H1 (cell line): ENCODE data around the gene ZBTB16. TPM values are rescaled to one million over a fixed set of nuclear protein-coding genes. Genes with fewer than 3 reads are reported as not detected.

Experiments used
- CTCF ChIA-PET: fragments of 300-600 bp; sonication (Branson Sonifier 250); formaldehyde crosslinking; loops from one replicate; lab custom pipeline; 2021; ENCODE audit not compliant: partially characterized antibody; lab: Charles Lee
- POLR2A ChIA-PET: fragments of 300-600 bp; sonication (Branson Sonifier 250); formaldehyde crosslinking; loops from one replicate; lab custom pipeline; 2021; ENCODE audit warnings: inconsistent platforms; ENCODE audit not compliant: partially characterized antibody; lab: Charles Lee
- DNase-seq, 2 experiments: peaks; one replicate each; pipeline versions ENCODE4 v3.0.0 to v3.0.0-alpha.2; 2010 to 2022; ENCODE audit warnings: low spot score in 2 of 2, low read depth in 1 of 2, mixed read lengths in 1 of 2
- FAIRE-seq: peaks from 2 replicates; lab custom pipeline; 2011; peaks lifted over from hg19 to GRCh38; lab: Jason Lieb, UNC
- H2AFZ ChIP-seq: 2 replicates; pipeline ENCODE4 v1.8.1; 2012; ENCODE audit warnings: low read length, inconsistent platforms
- H2AK5ac ChIP-seq: 2 replicates; pipeline ENCODE4 v1.6.1; 2013; ENCODE audit warnings: low read depth, low read length
- H2BK120ac ChIP-seq: replicated peaks from 2 replicates; pipeline ENCODE3; 2013; ENCODE audit warnings: low read depth, low read length, inconsistent platforms
- H2BK12ac ChIP-seq: 2 replicates; pipeline ENCODE4 v1.6.1; 2013; ENCODE audit warnings: low read depth, low read length
- H2BK15ac ChIP-seq: 2 replicates; pipeline ENCODE4 v1.6.1; 2013; ENCODE audit warnings: low read length
- H2BK20ac ChIP-seq: 2 replicates; pipeline ENCODE4 v1.6.1; 2013; ENCODE audit warnings: low read length
- H2BK5ac ChIP-seq: 2 replicates; pipeline ENCODE4 v1.6.1; 2013; ENCODE audit warnings: low read depth, low read length
- H3K14ac ChIP-seq: 2 replicates; pipeline ENCODE4 v1.6.1; 2013; ENCODE audit warnings: inconsistent platforms; ENCODE audit not compliant: insufficient read length
- H3K18ac ChIP-seq: 2 replicates; pipeline ENCODE4 v1.6.1; 2013; ENCODE audit warnings: low read length; ENCODE audit errors: extremely low read depth
- H3K23ac ChIP-seq: 2 replicates; pipeline ENCODE4 v1.6.1; 2013; ENCODE audit warnings: inconsistent platforms; ENCODE audit not compliant: insufficient read length
- H3K23me2 ChIP-seq: 2 replicates; pipeline ENCODE4 v1.6.1; 2013; ENCODE audit warnings: low read depth, low read length
- H3K27ac ChIP-seq: 2 replicates; pipeline ENCODE4 v1.6.1; 2011; ENCODE audit warnings: low read depth, low read length, inconsistent platforms
- H3K27me3 ChIP-seq, 4 experiments: replicated peaks in 1 of 4; 1 replicate in 1 of 4; 2 replicates in 3 of 4; pipeline versions ENCODE4 v1.6.1 to v1.8.1; 2011 to 2013; ENCODE audit warnings: low read length in 3 of 4, mild to moderate bottlenecking in 3 of 4, inconsistent platforms in 2 of 4, mixed read lengths in 2 of 4, moderate library complexity in 1 of 4; ENCODE audit not compliant: control insufficient read depth in 3 of 4, insufficient read depth in 3 of 4; ENCODE audit errors: extremely low read depth in 1 of 4
- H3K36me3 ChIP-seq, 4 experiments: 2 replicates each; pipeline versions ENCODE4 v1.6.1 to v1.8.1; 2011 to 2013; ENCODE audit warnings: mild to moderate bottlenecking in 4 of 4, low read length in 3 of 4, moderate library complexity in 2 of 4, control low read depth in 1 of 4, inconsistent platforms in 1 of 4; ENCODE audit not compliant: insufficient read depth in 4 of 4, control insufficient read depth in 2 of 4
- H3K4ac ChIP-seq: replicated peaks from 2 replicates; pipeline ENCODE3; 2013; ENCODE audit warnings: low read length, low read depth, mixed read lengths, inconsistent platforms; ENCODE audit not compliant: insufficient read length
- H3K4me1 ChIP-seq, 4 experiments: replicated peaks in 1 of 4; 1 replicate in 1 of 4; 2 replicates in 3 of 4; pipeline versions ENCODE4 v1.6.1 to v1.8.1; 2011 to 2013; ENCODE audit warnings: low read length in 3 of 4, inconsistent platforms in 2 of 4, mixed read lengths in 1 of 4; ENCODE audit not compliant: insufficient read depth in 4 of 4, control insufficient read depth in 3 of 4
- H3K4me2 ChIP-seq, 2 experiments: 2 replicates each; pipeline versions ENCODE4 v1.6.1 to v1.8.1; 2011 to 2013; ENCODE audit warnings: low read depth in 2 of 2, low read length in 2 of 2, control low read depth in 1 of 2, inconsistent platforms in 1 of 2, mild to moderate bottlenecking in 1 of 2; ENCODE audit not compliant: insufficient read depth in 1 of 2
- H3K4me3 ChIP-seq, 4 experiments: fragments of 200-600, 300-600 bp in 1 of 4; sonication (generic), shearing (Covaris generic), sonication (Bioruptor Twin) in 1 of 4; 2 replicates each; pipeline versions ENCODE4 v1.5.1 to v1.8.1; 2011 to 2016; ENCODE audit warnings: low read length in 4 of 4, low read depth in 3 of 4, control low read depth in 2 of 4, inconsistent platforms in 2 of 4, mild to moderate bottlenecking in 2 of 4, mixed read lengths in 1 of 4, moderate library complexity in 1 of 4; ENCODE audit not compliant: insufficient read depth in 2 of 4; ENCODE audit errors: extremely low read depth in 1 of 4
- H3K56ac ChIP-seq: replicated peaks from 2 replicates; pipeline ENCODE3; 2013; ENCODE audit warnings: low read depth, mild to moderate bottlenecking, mixed read lengths, low read length, inconsistent platforms; ENCODE audit not compliant: insufficient read length
- H3K79me1 ChIP-seq: 2 replicates; pipeline ENCODE4 v1.6.1; 2013; ENCODE audit warnings: low read depth, low read length, control low read depth
- H3K79me2 ChIP-seq, 2 experiments: 2 replicates each; pipeline versions ENCODE4 v1.6.1 to v1.8.1; 2012 to 2013; ENCODE audit warnings: low read length in 2 of 2, mild to moderate bottlenecking in 2 of 2, inconsistent platforms in 1 of 2; ENCODE audit not compliant: insufficient read depth in 2 of 2, control insufficient read depth in 1 of 2
- H3K9ac ChIP-seq, 4 experiments: replicated peaks in 1 of 4; 1 replicate in 1 of 4; 2 replicates in 3 of 4; pipeline versions ENCODE4 v1.6.1 to v1.8.1; 2011 to 2013; ENCODE audit warnings: low read depth in 3 of 4, low read length in 3 of 4, control low read depth in 2 of 4, mild to moderate bottlenecking in 2 of 4, moderate library complexity in 2 of 4, inconsistent platforms in 1 of 4; ENCODE audit errors: extremely low read depth in 1 of 4
- H3K9me3 ChIP-seq, 2 experiments: 2 replicates each; pipeline versions ENCODE4 v1.6.1 to v1.8.1; 2012 to 2013; ENCODE audit warnings: mild to moderate bottlenecking in 2 of 2, moderate library complexity in 2 of 2, control low read depth in 1 of 2, inconsistent platforms in 1 of 2, low read depth in 1 of 2, low read length in 1 of 2, mixed read lengths in 1 of 2; ENCODE audit not compliant: insufficient read depth in 2 of 2
- H4K20me1 ChIP-seq, 2 experiments: replicated peaks in 1 of 2; 2 replicates each; pipeline versions ENCODE3 to v1.8.1; 2011 to 2013; ENCODE audit warnings: inconsistent platforms in 2 of 2, low read length in 2 of 2, mild to moderate bottlenecking in 1 of 2; ENCODE audit not compliant: insufficient read depth in 2 of 2, control insufficient read depth in 1 of 2
- H4K5ac ChIP-seq: 2 replicates; pipeline ENCODE4 v1.6.1; 2013; ENCODE audit warnings: low read length, low read depth, mixed read lengths, inconsistent platforms; ENCODE audit not compliant: insufficient read length
- H4K8ac ChIP-seq: 2 replicates; pipeline ENCODE4 v1.8.0; 2013; ENCODE audit warnings: mild to moderate bottlenecking, moderate library complexity, low read length, inconsistent platforms; ENCODE audit not compliant: insufficient read depth; ENCODE audit errors: extremely low read depth
- H4K91ac ChIP-seq: replicated peaks from 2 replicates; pipeline ENCODE3; 2013; ENCODE audit warnings: low read length, mixed read lengths, inconsistent platforms; ENCODE audit not compliant: insufficient read length
- BCL11A ChIP-seq, 2 experiments: IDR thresholded peaks; one replicate each; pipeline ENCODE4 v1.6.1; 2011; ENCODE audit warnings: low read depth in 2 of 2, low read length in 2 of 2, mild to moderate bottlenecking in 2 of 2
- CBX5 ChIP-seq: fragments of 300-800, 300-1000 bp; sonication (generic); IDR thresholded peaks from 2 replicates; pipeline ENCODE4 v1.7.1; 2016; ENCODE audit warnings: antibody characterized with exemption, low read length, low read depth
- JUND ChIP-seq: IDR thresholded peaks from 2 replicates; pipeline ENCODE4 v1.6.1; 2011; ENCODE audit warnings: mild to moderate bottlenecking, improper control_type of control experiment, low read length
- KDM5A ChIP-seq: fragments of 200-600 bp; IDR thresholded peaks from 2 replicates; pipeline ENCODE4 v1.7.1; 2012; ENCODE audit warnings: mild to moderate bottlenecking, low read length, inconsistent platforms, mixed read lengths
- POLR2AphosphoS5 ChIP-seq: IDR thresholded peaks from 2 replicates; pipeline ENCODE4 v1.6.1; 2011; ENCODE audit warnings: low read depth, low read length
- RFX5 ChIP-seq: IDR thresholded peaks from 2 replicates; pipeline ENCODE4 v1.6.1; 2011; ENCODE audit warnings: low read depth, low read length, improper control_type of control experiment, borderline replicate concordance
- ZNF274 ChIP-seq: IDR thresholded peaks from 2 replicates; pipeline ENCODE4 v1.7.0; 2012; ENCODE audit warnings: low read length, borderline replicate concordance; ENCODE audit errors: extremely low read depth
- WGBS, 2 experiments: shearing (Covaris generic) in 1 of 2; methylation state at CpG; one replicate each; pipeline versions ENCODE4 v1.1.6 to v1.1.7; 2013 to 2015; ENCODE audit warnings: low lambda C conversion rate in 2 of 2, mixed read lengths in 2 of 2, inconsistent platforms in 1 of 2, low coverage in 1 of 2, missing lambda C conversion rate in 1 of 2; ENCODE audit not compliant: insufficient replicate concordance in 2 of 2, insufficient coverage in 1 of 2, insufficient read length in 1 of 2; ENCODE audit errors: extremely low coverage in 1 of 2, missing lambda C conversion rate in 1 of 2; 5-methylcytosine and 5-hydroxymethylcytosine counted together
- polyA plus RNA-seq, 7 experiments: library from polyadenylated mRNA; depleted of rRNA in 3 of 7; stranded (reverse) in 5 of 7; unstranded in 2 of 7; fragments of >200 nt in 5 of 7; fragments of 200-250 nt in 2 of 7; gene quantifications; 1 replicate in 5 of 7; 2 replicates in 1 of 7; 4 replicates in 1 of 7; pipeline versions ENCODE4 v1.2.1 to v1.2.3, GENCODE V29; 2011 to 2013; ENCODE audit warnings: missing spikeins in 2 of 7, mixed read lengths in 2 of 7
- total RNA-seq: library from RNA; stranded (reverse); fragmentation: NEBNext Ultra II Directional; extraction: Animal tissue kit (Norgen Biotek cat#: 25700); gene quantifications from 2 replicates; pipeline ENCODE4 v1.2.1, GENCODE V29; 2021

The ZBTB16 gene
- total and polyA plus RNA-seq, 2 of the 8 experiments (the other 6 are each of a cell fraction or from before 2014, with no cell fraction given) = 0.12 to 0.61 TPM

- Histone ChIP-seq H3K4me2 (no peak overlapping the region), H2AFZ (no peak overlapping the region), H2BK120ac (no peak overlapping the region), H3K27ac (no peak overlapping the region), H4K8ac (no peak overlapping the region), H3K18ac (no peak overlapping the region), H3K4me1 (no peaks in the 10 kb centered on the region; a peak in 3 of 7 replicates), H2BK15ac (no peak overlapping the region), H3K4me3 (no peak overlapping the region), H3K79me1 (no peaks in the 10 kb centered on the region), H3K23me2 (no peaks in the 10 kb centered on the region), H4K91ac (no peak overlapping the region), H3K27me3 (no peaks in the 10 kb centered on the region), H2BK5ac (no peak overlapping the region), H3K56ac (no peak overlapping the region), H4K20me1 (no peaks in the 10 kb centered on the region), H3K14ac (no peak overlapping the region), H2BK20ac (no peak overlapping the region), H2BK12ac (no peak overlapping the region), H3K36me3 (no peaks in the 10 kb centered on the region), H4K5ac (no peak overlapping the region), H2AK5ac (no peak overlapping the region), H3K9ac (no peak overlapping the region), H3K79me2 (no peaks in the 10 kb centered on the region), H3K4ac (no peak overlapping the region), H3K9me3 (no peaks in the 10 kb centered on the region), H3K23ac (no peak overlapping the region)
- 89% methylated on average over 7 of the region's 7 CpGs; no CpG with 5 or more reads in 1 of the 2 experiments for WGBS, 2 experiments
- DNase-seq (no peak), FAIRE-seq (no peak)
- ChIA-PET CTCF (interaction anchor here (0.6 to 12.0 kb wide), 70 partner anchors 7 to 683 kb away, joined by 3 to 280 read pairs (median 6); partner anchors contain the start of genes HTR3A and HTR3B), POLR2A (no interaction called here)
- TF ChIP-seq BCL11A (IDR thresholded peaks at IDR 0.05; ENCODE audit: low read depth in 2 of 2, low read length in 2 of 2) (no peak), JUND (no peak), RFX5 (no peak), ZNF274 (no peak), KDM5A (no peak), CBX5 (no peak), POLR2AphosphoS5 (no peak)
Measured at GRCh38 chr11:114261791-114262190, 202.3 kb downstream of the ZBTB16 start.
